ENCODE data around the gene NES.

The NES gene

GRCh38 chr1:156676820-156677615 is at the start of gene NES:
Gene NES, minus strand, starts transcription at chr1:156677407. Its CDS starts 143 bp downstream, at chr1:156677264.
- DNase-seq (ENCODE audit: low read depth in 1 of 2, low spot score in 1 of 2): no peak

- DNase-seq (ENCODE audit: low read depth in 1 of 2, low spot score in 1 of 2): no peak
These were observed 49.5 kb upstream of the NES start for GRCh38 chr1:156726549-156727226.

GRCh38 chr1:156725683-156726280 is 48.6 kb upstream of the NES start:
- peak; percentile 60 to 68 for DNase-seq (ENCODE audit: low read depth in 1 of 2, low spot score in 1 of 2)

- DNase-seq (ENCODE audit: low read depth in 1 of 2, low spot score in 1 of 2): no peak
These were observed 44.3 kb upstream of the NES start for GRCh38 chr1:156721535-156721934.

GRCh38 chr1:156721131-156721530 is 43.9 kb upstream of the NES start:
- no peak for DNase-seq (ENCODE audit: low read depth in 1 of 2, low spot score in 1 of 2)

GRCh38 chr1:156717351-156717750 is 40.1 kb upstream of the NES start:
- DNase-seq (ENCODE audit: low read depth in 1 of 2, low spot score in 1 of 2): no peak

GRCh38 chr1:156714830-156715229 is 37.6 kb upstream of the NES start:
- DNase-seq (ENCODE audit: low read depth in 1 of 2, low spot score in 1 of 2): no peak

- no peak for DNase-seq (ENCODE audit: low read depth in 1 of 2, low spot score in 1 of 2)
These were observed 35.4 kb upstream of the NES start for GRCh38 chr1:156712626-156713025.

GRCh38 chr1:156711011-156711817 is 34.0 kb upstream of the NES start:
- DNase-seq (ENCODE audit: low read depth in 1 of 2, low spot score in 1 of 2): no peak

GRCh38 chr1:156709757-156710489 is 32.7 kb upstream of the NES start:
- no peak for DNase-seq (ENCODE audit: low read depth in 1 of 2, low spot score in 1 of 2)

- no peak for DNase-seq (ENCODE audit: low read depth in 1 of 2, low spot score in 1 of 2)
These were observed 31.8 kb upstream of the NES start for GRCh38 chr1:156709031-156709430.

- DNase-seq (ENCODE audit: low read depth in 1 of 2, low spot score in 1 of 2): no peak
These were observed 31.0 kb upstream of the NES start for GRCh38 chr1:156708218-156708661.

GRCh38 chr1:156707417-156708217 is 30.4 kb upstream of the NES start:
- no peak for DNase-seq (ENCODE audit: low read depth in 1 of 2, low spot score in 1 of 2)

- DNase-seq (ENCODE audit: low read depth in 1 of 2, low spot score in 1 of 2): no peak
These were observed 29.6 kb upstream of the NES start for GRCh38 chr1:156706657-156707416.

- DNase-seq (ENCODE audit: low read depth in 1 of 2, low spot score in 1 of 2): peak; percentile 42 to 64
These were observed 28.9 kb upstream of the NES start for GRCh38 chr1:156705918-156706656.

- DNase-seq (ENCODE audit: low read depth in 1 of 2, low spot score in 1 of 2): no peak
These were observed 28.2 kb upstream of the NES start, which contains the start of gene CRABP2 for GRCh38 chr1:156705321-156705917. Gene CRABP2, minus strand, starts transcription at chr1:156705583. Its CDS starts 137 bp downstream, at chr1:156705446.

GRCh38 chr1:156704930-156705320 is 27.7 kb upstream of the NES start:
- DNase-seq (ENCODE audit: low read depth in 1 of 2, low spot score in 1 of 2): no peak

All from stimulated activated CD4-positive, alpha-beta T cell treated with anti-CD3 and anti-CD28 coated beads, Interleukin-15, amount 100 ng/mL, for 1 hour (primary cell).